ENCODE results near the gene PTPRM. TPM values are rescaled to one million over a fixed set of nuclear protein-coding genes. Genes with fewer than 3 reads are reported as not detected.

Gene PTPRM
- total and polyA plus RNA-seq, 2 of the 8 experiments (the other 6 are each of a cell fraction or from before 2014, with no cell fraction given) = 4.1 to 7.0 TPM

DNA sequence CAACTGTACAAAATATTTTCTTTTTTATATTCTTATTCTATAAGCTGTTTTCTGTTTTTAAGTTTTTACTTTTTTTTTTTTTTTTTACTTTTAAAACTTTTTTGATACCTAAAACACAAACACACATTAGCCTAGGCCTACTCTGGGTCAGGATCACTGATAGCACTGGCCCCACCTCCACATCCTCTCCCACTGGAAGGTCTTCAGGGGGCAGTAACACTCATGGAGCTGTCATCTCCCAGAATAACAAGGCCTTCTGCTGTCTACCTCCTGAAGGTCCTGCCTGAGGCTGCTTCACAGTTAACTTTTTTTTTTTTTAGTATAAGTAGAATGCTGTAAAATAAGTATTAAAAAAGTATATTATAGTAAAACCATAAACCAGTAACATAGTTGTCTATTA lies 415.1 kb downstream of the PTPRM start:
- 0 out of 7 replicates have a peak, but pooled peaks cover 0 to 1% (median 0%) of the 10 kb centered on the region in 4 experiments for H3K4me1 ChIP-seq (replicated peaks in 1 of 4; ENCODE audit: control insufficient read depth in 3 of 4, insufficient read depth in 4 of 4, low read length in 3 of 4)
- no peak overlapping the region for H4K91ac ChIP-seq (replicated peaks; ENCODE audit: insufficient read length, low read length)
- H3K4me2 ChIP-seq (ENCODE audit: insufficient read depth in 1 of 2, low read depth in 2 of 2, low read length in 2 of 2) = no peak overlapping the region
- no peak overlapping the region for H2BK12ac ChIP-seq (ENCODE audit: low read depth, low read length)
- no peak overlapping the region for H3K4ac ChIP-seq (replicated peaks; ENCODE audit: insufficient read length, low read depth, low read length)
- no peak overlapping the region for H2BK20ac ChIP-seq (ENCODE audit: low read length)
- H3K18ac ChIP-seq (ENCODE audit: extremely low read depth, low read length) = no peak overlapping the region
- POLR2A ChIA-PET (ENCODE audit: partially characterized antibody) = no interaction called here
- H4K20me1 ChIP-seq (replicated peaks in 1 of 2; ENCODE audit: control insufficient read depth in 1 of 2, insufficient read depth in 2 of 2, low read length in 2 of 2) = no peaks in the 10 kb centered on the region
- no peak overlapping the region for H3K14ac ChIP-seq (ENCODE audit: insufficient read length)
- no peak overlapping the region for H3K56ac ChIP-seq (replicated peaks; ENCODE audit: insufficient read length, low read depth, low read length)
- H2AFZ ChIP-seq (ENCODE audit: low read length) = no peak overlapping the region
- no peaks in the 10 kb centered on the region for H3K27me3 ChIP-seq (replicated peaks in 1 of 4; ENCODE audit: control insufficient read depth in 3 of 4, extremely low read depth in 1 of 4, insufficient read depth in 3 of 4, low read length in 3 of 4)
- no peak for FAIRE-seq
- H3K36me3 ChIP-seq (ENCODE audit: control insufficient read depth in 2 of 4, insufficient read depth in 4 of 4, low read length in 3 of 4) = no peaks in the 10 kb centered on the region
- no peak for DNase-seq (ENCODE audit: low read depth in 1 of 2, low spot score in 2 of 2)
- H4K8ac ChIP-seq (ENCODE audit: extremely low read depth, insufficient read depth, low read length) = no peak overlapping the region
- H3K9ac ChIP-seq (replicated peaks in 1 of 4; ENCODE audit: extremely low read depth in 1 of 4, low read depth in 3 of 4, low read length in 3 of 4) = no peak overlapping the region
- H2BK15ac ChIP-seq (ENCODE audit: low read length) = no peak overlapping the region
- no peak overlapping the region for H3K4me3 ChIP-seq (ENCODE audit: extremely low read depth in 1 of 4, insufficient read depth in 2 of 4, low read depth in 3 of 4, low read length in 4 of 4)
- H2BK5ac ChIP-seq (ENCODE audit: low read depth, low read length) = no peak overlapping the region
- H3K79me1 ChIP-seq (ENCODE audit: low read depth, low read length) = no peaks in the 10 kb centered on the region
- H3K23ac ChIP-seq (ENCODE audit: insufficient read length) = no peak overlapping the region
- CTCF ChIA-PET (ENCODE audit: partially characterized antibody) = interaction anchor here (0.6 to 1.2 kb wide), 4 partner anchors 16 to 302 kb away, joined by 3 to 5 read pairs (median 3); no protein-coding TSS in a partner anchor
- no peak overlapping the region for H2BK120ac ChIP-seq (replicated peaks; ENCODE audit: low read depth, low read length)
- no peaks in the 10 kb centered on the region for H3K9me3 ChIP-seq (ENCODE audit: insufficient read depth in 2 of 2, low read depth in 1 of 2, low read length in 1 of 2)
- H3K23me2 ChIP-seq (ENCODE audit: low read depth, low read length) = no peaks in the 10 kb centered on the region
- no peaks in the 10 kb centered on the region for H3K79me2 ChIP-seq (ENCODE audit: control insufficient read depth in 1 of 2, insufficient read depth in 2 of 2, low read length in 2 of 2)
- no peak overlapping the region for H2AK5ac ChIP-seq (ENCODE audit: low read depth, low read length)
- H4K5ac ChIP-seq (ENCODE audit: insufficient read length, low read depth, low read length) = no peak overlapping the region
- H3K27ac ChIP-seq (ENCODE audit: low read depth, low read length) = no peak overlapping the region
- TF ChIP-seq EZH2 (IDR thresholded peaks at IDR 0.05; ENCODE audit: low read depth, low read length, severe bottlenecking) (no peak), RNF2 (IDR thresholded peaks at IDR 0.05; ENCODE audit: borderline replicate concordance, low read depth, low read length, missing control alignments, poor library complexity, severe bottlenecking) (no peak), BACH1 (IDR thresholded peaks at IDR 0.05; ENCODE audit: low read length) (no peak), KDM4A (IDR thresholded peaks at IDR 0.05; ENCODE audit: low read depth, low read length, severe bottlenecking) (no peak), SIN3A (conservative IDR thresholded peaks at IDR 0.05 in 1 of 2, IDR thresholded peaks at IDR 0.05 in 1 of 2; ENCODE audit: low read depth in 1 of 2, low read length in 2 of 2) (no peak)
